Measurements from ENCODE around the gene TGOLN2.

DNA sequence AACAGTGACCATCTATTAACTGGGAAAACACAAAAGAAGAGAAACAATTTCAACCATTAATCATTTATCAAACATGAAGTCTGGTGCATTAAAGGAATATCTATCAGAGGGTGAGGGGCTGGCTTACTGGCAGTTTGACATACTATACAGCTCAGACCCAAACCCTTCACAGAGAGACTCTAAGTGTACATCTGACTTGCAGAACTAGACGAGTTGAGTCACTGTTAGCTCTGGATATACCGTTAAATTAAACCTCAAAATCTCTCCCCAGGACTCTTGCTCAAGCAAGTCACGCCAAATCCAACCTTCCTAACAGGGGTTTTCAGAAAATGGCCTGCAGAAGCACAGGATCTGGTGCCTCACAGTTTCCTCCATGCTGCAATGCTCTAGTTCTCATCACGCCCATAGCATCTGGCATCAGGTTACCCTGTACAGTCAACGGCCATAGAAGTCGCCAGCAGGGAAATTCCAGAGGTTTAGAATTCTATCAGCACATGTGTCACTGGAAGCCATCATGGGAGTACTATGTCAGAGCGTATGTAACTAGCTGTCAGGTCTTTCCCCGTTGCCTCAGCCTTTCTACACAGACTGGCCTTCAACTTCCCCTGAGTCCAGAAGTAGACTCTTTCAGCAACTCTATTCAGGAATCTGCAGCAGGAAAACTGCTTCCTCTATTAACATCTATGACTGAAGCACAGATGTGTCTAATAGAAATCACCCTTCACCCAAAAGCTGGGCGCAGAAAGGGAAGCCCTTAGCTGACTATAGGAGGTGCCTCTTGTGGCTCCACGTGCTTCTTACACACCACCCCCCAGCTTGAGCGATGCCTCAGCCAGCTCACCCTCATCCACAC lies 9.3 kb downstream of the TGOLN2 start:
- TF ChIP-seq, protein P1, sequence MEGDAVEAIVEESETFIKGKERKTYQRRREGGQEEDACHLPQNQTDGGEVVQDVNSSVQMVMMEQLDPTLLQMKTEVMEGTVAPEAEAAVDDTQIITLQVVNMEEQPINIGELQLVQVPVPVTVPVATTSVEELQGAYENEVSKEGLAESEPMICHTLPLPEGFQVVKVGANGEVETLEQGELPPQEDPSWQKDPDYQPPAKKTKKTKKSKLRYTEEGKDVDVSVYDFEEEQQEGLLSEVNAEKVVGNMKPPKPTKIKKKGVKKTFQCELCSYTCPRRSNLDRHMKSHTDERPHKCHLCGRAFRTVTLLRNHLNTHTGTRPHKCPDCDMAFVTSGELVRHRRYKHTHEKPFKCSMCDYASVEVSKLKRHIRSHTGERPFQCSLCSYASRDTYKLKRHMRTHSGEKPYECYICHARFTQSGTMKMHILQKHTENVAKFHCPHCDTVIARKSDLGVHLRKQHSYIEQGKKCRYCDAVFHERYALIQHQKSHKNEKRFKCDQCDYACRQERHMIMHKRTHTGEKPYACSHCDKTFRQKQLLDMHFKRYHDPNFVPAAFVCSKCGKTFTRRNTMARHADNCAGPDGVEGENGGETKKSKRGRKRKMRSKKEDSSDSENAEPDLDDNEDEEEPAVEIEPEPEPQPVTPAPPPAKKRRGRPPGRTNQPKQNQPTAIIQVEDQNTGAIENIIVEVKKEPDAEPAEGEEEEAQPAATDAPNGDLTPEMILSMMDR (IDR thresholded peaks at IDR 0.05) = no peak
- TF ChIP-seq POLR2A (IDR thresholded peaks at IDR 0.05; ENCODE audit: low read depth) (no peak), EP300 (IDR thresholded peaks at IDR 0.05) (no peak), POLR2AphosphoS5 (IDR thresholded peaks at IDR 0.05) (no peak)
